IPS DF 4.7 (cell line): ENCODE data around the gene NR3C2.

ENCODE experiments used
- DNase-seq: peaks from one replicate; pipeline ENCODE4 v3.0.0-alpha.2; 2013; ENCODE audit warnings: low spot score; ENCODE audit errors: extremely low read depth

Gene NR3C2

DNA sequence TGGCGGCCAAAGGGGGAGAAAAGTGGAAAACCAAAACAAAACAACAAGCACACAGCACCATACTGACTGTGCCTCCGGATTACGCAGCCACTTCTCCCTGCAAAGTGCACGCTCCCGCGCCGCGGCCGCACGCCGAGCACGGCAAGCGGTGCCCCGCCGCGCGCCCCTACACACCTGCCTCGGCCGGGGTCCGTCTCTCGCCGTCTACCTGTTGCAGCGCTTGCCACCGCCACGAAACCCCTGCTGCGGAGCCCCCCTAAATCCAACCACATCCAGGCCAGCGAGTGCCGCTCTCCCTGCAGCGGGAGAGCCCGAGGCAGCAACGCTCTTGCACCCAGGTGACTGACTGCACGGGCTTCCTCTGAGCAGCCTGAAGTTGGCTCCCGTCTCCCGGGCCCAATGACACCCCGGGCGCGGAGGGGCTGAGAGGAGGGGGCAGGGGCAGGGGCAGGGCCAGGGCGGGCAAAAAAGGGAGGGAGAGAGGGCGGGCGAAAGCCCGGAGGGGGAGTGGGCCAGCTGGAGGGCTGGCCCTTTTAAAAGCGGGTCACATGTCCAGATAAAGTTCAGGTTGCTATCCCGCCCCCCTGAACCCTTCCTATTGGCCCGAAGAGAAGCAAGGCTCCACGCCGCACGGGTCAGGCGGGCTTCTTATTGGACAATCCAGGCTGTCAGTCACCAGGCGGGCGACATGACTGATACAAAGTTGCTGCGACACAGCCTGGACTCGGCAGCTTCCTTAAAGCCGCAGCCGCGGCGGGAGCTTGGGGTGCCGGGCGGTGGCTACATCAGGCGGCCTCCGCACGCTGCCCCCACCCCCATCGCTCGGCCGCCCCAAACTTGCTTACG is at the start of gene NR3C2:
Gene NR3C2 (minus strand): TSS at position 429 of the 846 bp plus-strand sequence.
- DNase-seq, result peak; percentile 95

DNA sequence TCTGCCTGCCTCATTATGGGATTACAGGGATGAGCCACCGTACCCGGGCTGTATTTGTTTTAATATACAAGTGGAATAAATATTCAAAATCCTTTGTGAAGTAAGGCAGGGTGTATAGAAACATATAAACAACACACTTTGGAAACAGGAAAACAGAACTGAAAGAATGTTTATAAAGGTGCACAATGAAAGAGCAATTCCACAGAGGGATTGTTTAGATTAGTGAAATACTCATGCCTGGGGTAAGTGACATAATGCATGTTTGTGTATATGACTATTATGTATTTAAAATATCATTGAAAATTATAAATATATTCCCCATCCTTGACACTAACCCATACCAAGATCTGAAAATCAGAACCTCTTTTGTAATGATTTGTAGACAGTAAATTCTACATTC is 45.0 kb upstream of the NR3C2 start:
- DNase-seq, result no peak

DNA sequence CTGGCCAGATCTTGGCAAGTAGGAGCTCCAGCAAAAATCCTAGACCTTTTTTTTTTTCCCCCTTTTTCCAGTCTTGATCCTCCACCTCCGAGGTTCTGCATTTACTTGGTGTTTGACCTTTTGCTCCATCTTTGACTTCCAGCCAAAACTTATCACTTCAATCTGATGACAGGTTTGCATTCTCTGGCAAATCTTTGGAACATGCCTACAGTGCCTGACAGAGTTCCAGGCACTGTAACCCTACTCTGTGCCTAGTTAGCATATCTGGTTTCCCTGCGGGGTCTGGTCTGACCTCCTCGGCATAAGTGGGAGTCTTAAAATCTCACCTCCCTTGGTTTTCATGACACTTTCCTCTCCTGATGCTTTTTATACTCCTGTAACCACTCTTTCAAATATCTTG is 39.4 kb upstream of the NR3C2 start:
- DNase-seq, result no peak

DNA sequence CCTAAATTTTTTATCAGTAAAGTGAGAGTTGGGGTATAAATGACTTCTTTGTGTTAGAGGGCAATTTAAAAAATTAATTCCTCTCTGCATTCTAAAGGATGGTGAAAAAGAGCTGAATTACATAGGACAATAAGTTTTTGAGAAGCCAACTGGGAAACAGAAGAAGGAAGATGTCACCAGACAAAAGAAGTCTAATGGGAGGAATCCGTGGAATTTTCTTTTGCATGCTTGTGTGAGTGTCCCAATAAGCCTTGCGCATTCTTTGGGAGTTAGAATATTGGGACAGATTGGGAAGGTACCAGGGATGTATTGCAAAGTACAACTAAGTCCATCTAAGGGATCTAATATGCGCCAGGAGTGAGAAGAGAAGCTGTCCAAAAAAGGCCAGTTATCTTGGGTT is 35.1 kb upstream of the NR3C2 start:
- peak; percentile 14 for DNase-seq

DNA sequence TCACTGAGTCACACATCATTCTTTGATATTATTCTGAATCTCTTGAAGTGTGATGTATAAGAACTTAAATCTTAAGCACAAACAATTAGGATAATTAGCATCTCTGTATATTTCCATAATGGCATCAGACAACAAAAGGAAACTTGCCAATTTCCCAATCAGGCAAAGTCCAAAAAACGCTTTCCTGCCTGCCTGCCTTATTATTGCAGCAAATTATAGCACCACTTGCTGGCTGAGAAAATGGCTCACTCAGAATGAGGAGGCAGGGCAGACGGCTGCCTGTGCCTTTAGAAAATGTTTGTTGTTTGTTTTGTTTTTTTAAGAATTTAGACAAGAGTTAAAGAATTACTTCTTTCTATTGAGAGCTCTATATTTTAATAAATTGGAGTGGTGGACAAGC is 27.7 kb upstream of the NR3C2 start:
- DNase-seq, result no peak

DNA sequence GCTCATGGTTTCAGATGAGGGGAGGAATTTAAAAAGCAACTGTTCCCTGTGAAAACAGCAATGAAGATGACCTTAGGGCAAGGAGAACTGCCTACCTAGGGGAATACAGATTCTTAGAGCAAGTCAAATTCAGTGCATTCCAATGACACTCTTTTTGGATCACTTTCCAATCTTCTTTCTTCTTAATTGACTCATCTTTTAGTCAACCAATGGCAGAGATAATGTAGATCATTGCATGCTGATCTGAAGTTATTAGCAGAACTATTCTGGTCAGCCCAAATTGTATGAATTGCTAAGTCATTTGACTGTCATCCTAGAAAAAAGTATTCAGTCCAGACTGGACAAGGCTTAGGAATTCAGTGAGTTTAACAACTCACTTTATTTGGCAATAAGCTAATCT is 12.6 kb upstream of the NR3C2 start:
- no peak for DNase-seq

DNA sequence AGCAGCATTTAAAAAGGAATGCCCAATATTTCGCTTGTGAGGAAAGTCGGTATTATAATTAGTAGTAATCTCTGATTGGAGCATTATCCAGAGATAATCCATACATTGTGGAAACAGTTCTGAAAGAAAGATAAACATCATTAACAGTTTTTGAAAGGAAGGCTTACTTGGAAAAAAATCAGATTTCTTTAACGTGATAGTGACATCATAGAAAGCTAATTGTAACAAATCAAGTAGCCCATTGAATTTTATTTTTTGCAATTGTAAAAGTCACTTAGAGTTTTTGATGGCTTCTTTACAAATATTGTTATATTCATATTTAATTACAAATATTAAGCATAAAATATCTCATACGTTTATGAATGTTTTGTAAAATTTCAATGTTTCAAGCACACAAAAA is 11.6 kb upstream of the NR3C2 start:
- DNase-seq, result no peak

DNA sequence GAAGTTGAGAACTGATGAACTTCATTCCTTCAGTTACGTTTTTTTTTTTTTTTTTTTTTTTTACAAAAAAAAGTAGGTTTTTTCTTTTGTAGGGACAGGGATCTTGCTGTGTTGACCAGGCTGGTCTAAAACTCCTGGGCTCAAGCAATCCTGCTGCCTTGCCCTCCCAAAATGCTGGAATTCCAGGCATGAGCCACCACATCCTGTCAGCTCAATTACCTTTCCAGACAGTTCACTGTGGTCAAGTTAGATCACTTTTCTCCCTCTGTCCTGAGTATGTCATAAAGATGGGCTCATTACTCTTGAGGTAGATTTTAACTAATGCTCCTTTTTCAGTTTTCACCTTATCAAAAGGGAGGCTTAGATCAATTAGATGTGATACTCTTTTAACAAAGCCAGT is 10.8 kb upstream of the NR3C2 start:
- DNase-seq, result no peak

DNA sequence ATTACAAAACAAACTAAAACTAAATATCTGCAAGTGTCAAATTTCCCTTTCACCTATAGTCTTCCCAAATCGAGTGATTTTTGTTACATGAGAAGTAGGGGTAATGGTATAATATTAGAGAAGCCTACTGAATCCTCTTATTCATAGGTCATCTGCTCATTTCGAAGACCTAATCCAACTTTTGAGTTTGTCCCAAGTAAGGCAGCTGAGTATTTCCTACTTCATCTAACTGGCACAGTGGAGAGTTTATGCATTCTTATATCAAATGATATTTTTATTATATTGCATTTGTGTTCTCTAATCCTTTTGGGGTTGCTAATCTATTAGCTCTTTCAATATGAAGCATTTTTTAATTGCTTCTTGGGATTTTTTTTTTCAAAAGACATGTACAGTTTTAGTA is 7.7 kb upstream of the NR3C2 start:
- DNase-seq, result no peak

DNA sequence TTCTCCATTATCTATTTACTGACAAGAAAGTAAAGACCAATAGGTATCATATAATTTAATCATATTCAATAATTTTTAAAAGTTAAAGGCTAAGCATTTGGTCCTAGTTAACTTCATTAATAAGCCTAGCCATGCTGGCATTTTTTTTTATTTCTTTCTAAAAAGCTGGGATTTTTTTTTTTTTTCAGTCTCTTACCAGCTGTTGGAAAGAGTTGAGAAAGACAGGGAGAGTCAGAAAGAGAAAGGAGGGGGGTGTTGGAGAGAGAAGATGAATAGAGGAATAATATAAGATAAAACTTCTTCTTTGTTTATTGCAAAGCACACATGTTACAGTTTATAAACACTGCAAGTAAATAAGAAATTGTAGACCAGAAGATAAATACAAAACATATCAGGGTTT is 5.9 kb upstream of the NR3C2 start:
- DNase-seq, result no peak

DNA sequence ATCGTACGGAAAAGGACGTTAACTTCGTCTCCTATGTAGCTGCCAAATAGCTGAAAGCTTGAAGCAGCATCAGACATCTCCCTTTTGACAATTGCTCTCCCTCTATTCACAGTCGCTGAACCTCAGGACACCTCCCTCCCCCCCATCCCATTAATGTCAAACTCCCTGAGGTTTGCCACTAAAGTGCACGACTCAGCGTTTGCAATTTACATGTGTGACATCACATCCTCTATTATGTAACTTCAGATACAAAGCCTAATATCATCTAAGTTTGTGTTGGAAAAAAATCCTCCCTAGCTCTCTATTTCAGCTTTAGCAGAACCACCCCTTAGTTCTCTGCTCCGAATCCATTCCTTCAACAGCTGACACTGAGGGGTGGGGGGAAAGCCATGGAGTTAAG is 5.5 kb upstream of the NR3C2 start:
- no peak for DNase-seq

DNA sequence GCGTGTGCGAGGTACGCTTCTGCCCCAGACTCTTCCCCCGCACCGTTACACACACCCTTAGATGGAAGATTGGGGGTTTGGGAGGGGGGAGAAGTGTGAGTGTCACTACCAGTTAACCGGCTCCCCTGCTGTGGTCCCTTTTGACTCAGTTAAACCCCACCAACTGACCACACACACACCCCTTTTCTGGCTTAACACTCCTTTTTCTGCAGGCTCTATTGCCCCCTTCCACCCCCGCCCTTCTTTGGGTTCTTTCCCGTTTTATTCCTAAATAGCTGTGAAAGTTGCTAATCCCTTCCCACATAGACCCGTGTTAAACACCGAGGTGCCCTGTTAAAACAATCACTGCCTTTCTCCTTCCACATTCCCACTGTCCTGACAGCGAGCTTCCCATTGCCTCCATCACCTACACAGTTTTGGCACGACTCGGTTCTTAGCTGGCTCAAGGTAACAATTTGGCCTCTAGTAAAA is 3.7 kb upstream of the NR3C2 start:
- no peak for DNase-seq

DNA sequence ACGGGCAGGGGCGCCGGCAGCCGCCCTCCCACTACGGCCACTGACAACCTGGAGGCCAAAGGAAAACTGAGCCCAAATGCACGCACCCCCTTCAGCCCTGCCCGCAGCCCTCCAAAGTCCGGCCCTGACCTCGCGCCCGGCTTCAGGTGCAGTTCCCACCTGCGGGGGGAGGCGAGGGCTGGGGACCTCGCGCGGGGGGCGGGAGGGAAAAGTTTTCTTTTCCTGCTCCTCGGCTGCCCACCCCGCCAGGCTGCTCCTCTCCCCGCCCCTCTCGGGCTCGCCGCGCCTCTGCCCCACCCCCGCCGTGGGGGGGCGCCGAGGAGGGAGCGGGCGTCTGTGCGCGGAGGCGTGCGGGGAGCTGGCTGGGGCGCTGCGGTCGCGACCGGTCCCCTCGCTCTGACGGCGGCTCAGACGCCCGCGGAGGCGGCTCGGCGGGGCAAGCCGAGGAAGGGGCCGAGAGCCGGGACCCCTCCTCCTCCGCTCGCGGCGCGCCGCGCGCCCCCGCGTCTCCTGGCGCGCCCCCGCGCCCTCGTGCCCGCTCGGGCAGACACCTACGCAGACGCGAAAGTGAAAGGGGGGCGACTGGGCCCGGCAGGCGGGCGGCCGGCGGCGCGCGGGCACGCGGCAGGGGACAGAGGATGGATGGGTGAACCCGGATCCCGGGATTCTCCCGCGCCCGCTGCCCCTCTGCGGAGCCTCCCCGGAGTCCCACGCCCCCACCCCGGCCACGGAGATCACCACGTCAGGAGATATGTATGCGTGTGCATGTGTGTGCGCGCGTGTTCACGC is 3.1 kb upstream of the NR3C2 start:
- DNase-seq, result no peak

DNA sequence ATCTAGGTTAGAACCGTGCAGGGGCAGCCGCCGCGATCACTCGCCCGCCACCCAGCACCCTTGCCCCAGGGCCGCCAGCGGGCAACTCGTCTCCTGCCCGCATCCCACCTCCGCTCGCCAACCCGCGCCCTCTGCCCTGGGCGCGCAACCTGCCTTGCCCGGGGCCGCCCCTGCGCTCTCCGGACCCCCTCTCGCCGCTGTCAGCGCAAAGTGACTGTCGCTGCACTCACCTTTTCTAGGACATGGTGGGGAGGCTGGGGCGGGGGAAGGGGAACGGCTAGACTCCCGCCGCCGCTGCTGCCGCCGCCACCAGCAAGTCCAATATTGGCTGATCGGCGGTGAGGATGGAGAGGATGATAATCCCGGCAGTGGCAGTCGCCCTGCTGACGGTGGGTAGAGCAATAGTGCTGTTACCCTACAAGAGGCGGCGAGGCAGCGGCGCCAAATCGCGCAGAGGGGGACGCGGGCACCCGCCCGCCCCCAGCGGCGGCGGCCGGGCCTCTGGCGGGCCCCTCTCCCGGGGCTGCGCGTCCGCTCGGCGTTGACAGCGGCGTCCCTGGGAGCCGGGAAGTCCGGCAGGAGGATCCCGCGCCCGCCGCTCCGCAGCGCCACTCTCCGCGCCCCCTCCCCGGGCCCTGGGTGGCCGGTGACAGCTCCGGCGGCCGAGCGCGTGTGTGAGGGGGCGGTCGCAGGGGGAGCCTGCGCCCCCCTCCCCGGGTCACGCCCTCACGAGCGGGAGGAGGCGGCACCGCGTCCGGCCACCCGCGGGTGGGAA is 2.3 kb upstream of the NR3C2 start:
- no peak for DNase-seq

DNA sequence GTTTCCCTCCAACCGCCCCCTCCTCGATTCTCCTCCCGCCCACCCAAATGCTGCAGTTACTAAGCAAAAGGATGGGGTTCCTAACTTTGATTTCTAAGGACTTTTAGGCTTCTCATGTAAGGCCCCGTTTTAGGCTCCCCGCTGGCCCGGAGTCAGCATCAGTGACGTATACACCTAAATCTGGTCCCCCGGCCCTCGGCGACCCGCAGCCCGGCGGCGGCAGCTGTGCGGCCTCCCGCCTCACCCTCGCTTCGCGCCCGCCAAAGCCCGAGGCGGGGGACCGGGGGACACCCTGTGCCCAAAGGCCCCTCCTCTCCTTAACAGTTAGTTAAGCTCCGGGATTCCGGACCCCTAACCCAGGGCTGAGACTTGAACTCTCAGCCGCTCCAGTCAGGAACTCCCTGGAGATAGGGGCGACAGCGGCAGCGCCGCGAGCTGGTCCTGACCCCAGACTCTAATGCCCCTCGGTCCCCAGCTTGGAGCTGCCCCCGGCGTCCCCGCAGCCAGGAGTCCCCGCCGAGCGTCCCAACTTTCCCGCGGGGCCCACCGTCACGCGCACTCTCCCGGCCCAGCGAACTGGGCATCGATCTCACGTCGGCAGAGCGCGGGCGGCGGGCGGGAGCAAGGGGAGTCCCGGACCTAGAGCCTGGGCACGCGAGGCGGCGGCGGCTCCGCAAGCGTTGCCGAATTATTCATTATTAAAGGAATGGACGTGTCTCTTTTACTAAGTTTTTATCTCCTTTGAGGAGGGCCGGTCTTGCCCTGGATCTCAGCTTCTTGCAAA is 1.5 kb upstream of the NR3C2 start:
- no peak for DNase-seq

DNA sequence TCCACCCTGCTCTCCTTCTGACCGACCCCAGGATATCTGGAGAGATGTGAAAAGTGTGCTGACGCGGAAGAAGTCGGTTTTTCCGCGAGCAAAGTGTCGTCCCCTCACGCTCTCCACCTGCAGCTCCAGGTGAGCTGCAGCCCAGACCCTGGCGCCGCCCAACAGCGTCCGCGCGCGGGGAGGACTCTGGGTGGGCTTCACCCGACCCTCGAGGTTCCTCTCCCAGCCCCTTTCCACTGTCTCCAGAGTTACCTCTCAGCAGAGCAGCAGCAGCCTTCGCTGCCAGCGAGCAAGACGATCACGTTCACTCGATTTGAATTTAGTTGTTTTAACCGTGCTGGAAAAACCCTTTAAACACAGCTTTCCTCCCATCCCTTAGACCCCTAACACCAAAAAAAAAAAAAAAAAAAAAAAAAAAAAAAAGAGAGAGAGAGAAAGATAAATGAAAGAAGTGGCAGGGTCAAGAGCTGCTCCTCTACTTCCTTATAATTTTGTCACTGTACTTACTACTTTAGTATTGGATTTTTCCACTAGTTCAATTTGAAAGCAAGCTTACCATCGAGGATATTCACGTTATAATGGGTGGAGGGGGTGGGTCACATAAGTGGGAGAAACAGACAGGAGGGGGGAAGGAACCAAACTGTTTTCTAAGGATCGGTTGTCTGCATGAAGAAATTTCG is 758 bp upstream of the NR3C2 start:
- DNase-seq, result no peak

DNA sequence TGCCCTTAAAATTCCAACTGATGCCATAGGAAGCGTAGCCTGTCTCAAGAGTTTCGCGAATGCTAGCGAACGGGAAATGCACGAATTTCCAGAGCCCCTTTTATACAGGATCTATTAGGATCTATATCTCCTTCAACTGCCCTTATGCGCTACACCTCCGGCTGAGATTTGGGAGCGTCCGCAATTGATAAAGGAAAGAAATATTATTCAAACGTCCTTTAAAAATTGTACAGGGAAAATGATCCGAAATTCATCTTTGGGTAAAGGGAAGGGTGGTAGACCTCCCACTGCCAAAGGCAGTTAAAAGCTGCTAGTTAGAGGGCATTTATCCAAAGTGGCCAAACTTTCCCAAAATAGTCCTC is 609 bp downstream of the NR3C2 start:
- DNase-seq, result no peak

DNA sequence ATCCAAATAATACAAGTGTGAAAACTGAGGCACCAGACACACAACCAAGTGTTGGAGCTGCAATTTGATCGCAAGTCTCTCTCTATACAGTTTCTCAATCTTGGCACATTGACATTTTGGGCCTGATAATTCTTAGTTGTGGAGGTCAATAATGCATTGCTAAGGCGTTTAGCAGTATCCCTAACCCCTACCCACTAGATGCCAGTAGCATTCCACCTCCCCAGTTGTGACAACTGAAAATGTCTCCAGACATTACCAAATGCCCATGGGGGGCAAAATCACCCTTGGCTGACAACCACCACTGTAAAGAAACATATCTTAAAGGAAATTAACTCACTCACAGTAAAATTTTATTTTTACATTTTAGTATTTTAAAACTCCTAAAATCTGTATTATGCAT is 4.2 kb downstream of the NR3C2 start:
- DNase-seq, result no peak

DNA sequence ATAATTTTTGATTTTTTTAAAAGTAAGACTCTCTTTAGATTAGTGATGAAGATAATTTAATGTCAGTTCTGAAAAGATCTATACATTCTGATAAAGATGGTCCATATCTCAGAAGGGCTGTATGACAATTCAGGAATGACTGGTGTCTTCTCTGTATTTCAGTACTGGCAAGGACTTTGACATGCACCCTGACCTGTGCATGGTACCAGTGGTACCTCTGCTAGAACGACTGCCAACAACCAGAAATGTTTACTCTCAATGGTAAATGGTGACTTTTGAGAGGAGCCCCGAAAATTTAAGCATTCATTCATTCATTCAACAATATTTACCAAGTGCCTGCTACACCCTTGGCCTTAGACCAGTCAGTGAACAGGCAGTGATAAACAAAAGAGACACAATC is 4.8 kb downstream of the NR3C2 start:
- no peak for DNase-seq

DNA sequence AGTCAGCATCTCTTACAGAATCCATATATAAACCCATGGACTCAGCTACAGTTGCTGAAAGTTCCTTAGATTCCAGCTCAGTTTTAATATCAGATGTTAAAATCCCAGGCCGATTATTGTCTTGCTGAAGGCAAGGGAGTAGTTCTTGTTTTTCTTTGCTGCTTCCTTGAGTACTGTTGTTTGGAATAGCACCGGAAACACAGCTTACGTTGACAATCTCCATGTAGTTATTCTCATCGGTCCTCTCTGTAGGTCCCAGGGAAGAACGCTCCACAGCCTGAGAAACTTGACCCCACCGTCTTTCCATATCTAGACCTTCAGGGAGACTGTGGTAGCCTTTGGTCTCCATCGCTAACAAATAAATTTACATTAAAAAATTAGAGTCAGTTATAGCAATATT is 5.7 kb downstream of the NR3C2 start:
- DNase-seq, result no peak
